ENCODE data around the gene CYTL1.

GRCh38 chr4:5003372-5003857, 15.8 kb downstream of the CYTL1 start:
- no peak for TF ChIP-seq CTCF (IDR thresholded peaks at IDR 0.05)
- TF ChIP-seq POLR2A (IDR thresholded peaks at IDR 0.05): no peak

All from heart left ventricle (tissue), 13 donors.